K562 (cell line): ENCODE data around the gene NFIC. TPM values are rescaled to one million over a fixed set of nuclear protein-coding genes. Genes with fewer than 3 reads are reported as not detected.

Source experiments
- BRF1 ChIP-seq: IDR thresholded peaks from 3 replicates; pipeline ENCODE4 v1.6.1; 2011; ENCODE audit warnings: borderline replicate concordance, mild to moderate bottlenecking; ENCODE audit not compliant: insufficient read length; ENCODE audit errors: extremely low read depth
- CXXC5 ChIP-seq: fragments of 250-450 bp; sonication (Bioruptor Pico); IDR thresholded peaks from 2 replicates; pipeline ENCODE4 v1.8.0; 2022; ENCODE audit warnings: inconsistent platforms, mild to moderate bottlenecking, moderate library complexity
- EGR1 ChIP-seq: fragments of 450-650 bp; conservative IDR thresholded peaks from 2 replicates; pipeline ENCODE4 v1.6.1; 2017; ENCODE audit warnings: mild to moderate bottlenecking
- EHMT2 ChIP-seq: fragments of 450-650 bp; IDR thresholded peaks from 2 replicates; pipeline ENCODE4 v1.6.1; 2018; ENCODE audit warnings: antibody characterized with exemption
- EP400 ChIP-seq: fragments of 450-650 bp; IDR thresholded peaks from 2 replicates; pipeline ENCODE4 v1.6.1; 2017; ENCODE audit warnings: antibody characterized with exemption, mild to moderate bottlenecking, moderate library complexity
- HIVEP1 ChIP-seq: fragments of 250-450 bp; sonication (Bioruptor Pico); IDR thresholded peaks from 2 replicates; pipeline ENCODE4 v1.4.0; 2020; ENCODE audit warnings: mild to moderate bottlenecking
- ILF3 ChIP-seq: fragments of 450-650 bp; IDR thresholded peaks from 2 replicates; pipeline ENCODE4 v1.6.1; 2018; ENCODE audit warnings: antibody characterized with exemption, mild to moderate bottlenecking, moderate library complexity, borderline replicate concordance
- MBD2 ChIP-seq: sonication (generic); IDR thresholded peaks from 2 replicates; pipeline ENCODE4 v1.6.1; 2016; ENCODE audit warnings: low read depth, borderline replicate concordance
- MTF1 ChIP-seq: fragments of 250-450 bp; sonication (Bioruptor Pico); IDR thresholded peaks from 2 replicates; pipeline ENCODE4 v1.9.0; 2021; ENCODE audit warnings: moderate library complexity, mild to moderate bottlenecking, inconsistent platforms, borderline replicate concordance
- NCOA1 ChIP-seq: fragments of 450-650 bp; IDR thresholded peaks from 2 replicates; pipeline ENCODE4 v1.6.1; 2016; ENCODE audit warnings: low read depth
- NCOA6 ChIP-seq: fragments of 450-650 bp; IDR thresholded peaks from 2 replicates; pipeline ENCODE4 v1.6.1; 2017; ENCODE audit warnings: mild to moderate bottlenecking
- NFIX ChIP-seq: fragments of 250-450 bp; sonication (Bioruptor Pico); IDR thresholded peaks from 2 replicates; pipeline ENCODE4 v1.4.0; 2020; ENCODE audit warnings: low read depth, mild to moderate bottlenecking, moderate library complexity
- OTX1 ChIP-seq: fragments of 450-650 bp; formaldehyde crosslinking; IDR thresholded peaks from 2 replicates; pipeline ENCODE4 v1.4.0; 2022; ENCODE audit warnings: mild to moderate bottlenecking
- PCBP1 ChIP-seq: fragments of 200-400 bp; formaldehyde crosslinking; IDR thresholded peaks from 2 replicates; pipeline ENCODE4 v1.6.1; 2018; ENCODE audit warnings: mild to moderate bottlenecking, low read depth, low read length; ENCODE audit not compliant: poor library complexity, severe bottlenecking
- RB1 ChIP-seq: fragments of 450-650 bp; IDR thresholded peaks from 2 replicates; pipeline ENCODE4 v1.6.1; 2017; ENCODE audit warnings: low read depth, mild to moderate bottlenecking
- SIN3A ChIP-seq, 2 experiments: fragments of 150-350 bp in 1 of 2; IDR thresholded peaks; 2 replicates each; pipeline ENCODE4 v1.6.1; 2011 to 2016; ENCODE audit warnings: borderline replicate concordance in 2 of 2, low read depth in 2 of 2, low read length in 2 of 2, mild to moderate bottlenecking in 2 of 2, moderate library complexity in 2 of 2; ENCODE audit not compliant: control insufficient read depth in 1 of 2
- SIRT6 ChIP-seq: IDR thresholded peaks from one replicate; pipeline ENCODE4 v1.6.1; 2012; ENCODE audit warnings: low read depth, mild to moderate bottlenecking, control low read depth, inconsistent platforms, low read length, moderate library complexity
- SMARCC2 ChIP-seq: fragments of 450-650 bp; IDR thresholded peaks from 2 replicates; pipeline ENCODE4 v1.6.1; 2017; ENCODE audit warnings: antibody characterized with exemption, moderate library complexity, mild to moderate bottlenecking, low read depth
- SNRNP70 ChIP-seq: fragments of 200-400 bp; formaldehyde crosslinking; optimal IDR thresholded peaks from 2 replicates; pipeline ENCODE3; 2017; ENCODE audit warnings: low read depth, low read length
- SUPT5H ChIP-seq: fragments of 450-650 bp; IDR thresholded peaks from 2 replicates; pipeline ENCODE4 v1.6.1; 2016
- TOE1 ChIP-seq, 2 experiments: fragments of 450-650 bp in 1 of 2; sonication (generic) in 1 of 2; formaldehyde crosslinking in 1 of 2; IDR thresholded peaks; 2 replicates each; pipeline versions ENCODE4 v1.7.1 to v1.8.0; 2016 to 2022; ENCODE audit warnings: borderline replicate concordance in 2 of 2, mild to moderate bottlenecking in 2 of 2, antibody characterized with exemption in 1 of 2, inconsistent platforms in 1 of 2, low read depth in 1 of 2, missing genetic modification reagents in 1 of 2, moderate library complexity in 1 of 2
- ZKSCAN1 ChIP-seq: fragments of 150-350 bp; IDR thresholded peaks from 2 replicates; pipeline ENCODE4 v1.6.1; 2016; ENCODE audit warnings: low read depth, low read length
- ZNF165 ChIP-seq: fragments of 250-450 bp; sonication (Bioruptor Pico); IDR thresholded peaks from 2 replicates; pipeline ENCODE4 v1.4.0; 2020; ENCODE audit warnings: borderline replicate concordance
- ZNF212 ChIP-seq: fragments of 450-650 bp; formaldehyde crosslinking; IDR thresholded peaks from 2 replicates; pipeline ENCODE4 v1.4.0; 2020; ENCODE audit warnings: mild to moderate bottlenecking
- ZNF263 ChIP-seq: sonication (generic); formaldehyde crosslinking; IDR thresholded peaks from 2 replicates; pipeline ENCODE4 v1.8.0; 2022; ENCODE audit warnings: mild to moderate bottlenecking, missing genetic modification reagents, borderline replicate concordance
- ZNF668 ChIP-seq: fragments of 250-450 bp; sonication (Bioruptor Pico); IDR thresholded peaks from 2 replicates; pipeline ENCODE4 v1.8.0; 2022; ENCODE audit warnings: mild to moderate bottlenecking, inconsistent platforms
- ZNF79 ChIP-seq: fragments of 250-450 bp; sonication (Bioruptor Pico); IDR thresholded peaks from 2 replicates; pipeline ENCODE4 v1.4.0; 2020; ENCODE audit warnings: low read depth, mild to moderate bottlenecking, moderate library complexity
- polyA plus RNA-seq, 8 experiments: library from polyadenylated mRNA; depleted of rRNA in 4 of 8; stranded (reverse) in 5 of 8; unstranded in 3 of 8; fragments of >200 nt; fragmentation: Nextera tagmentation in 2 of 8; fragmentation: Illumina TruSeq in 1 of 8; extraction: Ambion mirVana in 2 of 8; extraction: Trizol in 1 of 8; gene quantifications; 2 replicates each; pipeline versions ENCODE4 v1.2.1 to v1.2.3, GENCODE V29; 2011 to 2014; ENCODE audit warnings: inconsistent platforms in 1 of 8, missing spikeins in 1 of 8
- total RNA-seq, 7 experiments: library from RNA; depleted of rRNA in 6 of 7; stranded (reverse); fragments of >200 nt in 6 of 7; fragmentation: Illumina TruSeq in 2 of 7; extraction: Trizol in 2 of 7; gene quantifications; 2 replicates each; pipeline versions ENCODE4 v1.2.1 to v1.2.3, GENCODE V29; 2011 to 2021; ENCODE audit warnings: low replicate concordance in 1 of 7

NFIC gene
- total and polyA plus RNA-seq, 9 of the 15 experiments (the other 6 are each of a cell fraction or from before 2014, with no cell fraction given), result 0.71 to 62.1 (median 6.9) TPM

DNA sequence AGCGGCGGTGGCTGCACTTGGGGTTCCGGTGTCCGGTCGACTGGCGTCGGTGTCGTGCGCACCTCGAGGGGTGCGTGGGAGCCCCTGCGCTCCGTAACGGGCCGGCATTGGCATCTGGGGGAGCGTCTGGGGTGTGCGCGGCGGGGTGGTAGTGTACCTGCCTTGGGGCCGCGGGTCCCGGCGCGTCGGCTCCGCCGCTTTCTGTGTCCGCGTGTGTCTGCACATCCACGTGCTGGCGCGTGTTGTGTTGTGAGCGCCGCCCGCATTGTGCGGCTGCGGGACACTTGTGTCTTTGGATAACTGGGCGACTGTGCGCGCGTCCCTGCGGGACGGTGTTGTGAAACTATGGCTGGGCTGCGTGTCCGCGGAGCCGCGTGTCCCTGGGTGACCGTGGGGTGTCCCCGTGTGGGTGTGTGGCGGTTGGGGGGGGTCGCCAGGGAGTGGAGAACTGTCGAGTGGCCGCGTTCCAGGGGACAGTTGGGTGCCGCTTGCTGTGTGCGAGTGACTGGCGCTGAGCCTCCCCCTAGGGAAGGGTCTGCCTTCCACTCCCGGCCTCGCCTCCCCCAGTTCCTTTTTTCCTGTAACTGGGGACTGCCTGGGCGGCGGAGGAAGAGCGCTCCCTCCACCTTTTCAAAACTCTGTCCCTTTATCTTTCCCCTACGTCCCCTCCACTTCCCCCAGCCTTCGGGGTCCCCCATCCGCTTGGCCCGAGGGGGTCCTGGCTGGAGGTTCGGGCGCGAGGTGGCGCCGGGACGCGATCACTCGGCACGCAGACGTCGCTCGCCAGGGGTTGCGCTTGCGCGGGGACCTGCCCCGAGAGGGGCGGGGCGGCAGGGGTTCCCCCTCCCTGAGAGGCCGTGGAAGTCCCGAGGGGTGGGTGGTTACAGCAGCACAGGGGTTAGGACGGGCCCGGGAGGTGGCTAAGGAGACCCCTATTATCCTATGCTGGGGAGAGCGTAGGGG is 5.7 kb upstream of the NFIC start (continued):
- no peak for TF ChIP-seq MTF1 (CRISPR knock-in tag)
- no peak; the same call in 1 of the 2 replicates for TF ChIP-seq RB1
- 0 out of 2 replicates have a peak, but pooled peaks have one; percentile 25 for TF ChIP-seq TOE1 (IDR thresholded peaks at IDR 0.05; ENCODE audit: borderline replicate concordance)
- 0 out of 2 replicates have a peak, but pooled peaks have one; percentile 27 for TF ChIP-seq TOE1 (CRISPR knock-in tag; IDR thresholded peaks at IDR 0.05; ENCODE audit: borderline replicate concordance, low read depth)
- TF ChIP-seq ZNF79 (CRISPR knock-in tag), result no peak
- TF ChIP-seq HIVEP1 (CRISPR knock-in tag), result peak; percentile 80; the same call in 1 of the 2 replicates
- 0 out of 2 replicates have a peak, but pooled peaks have one; percentile 12 for TF ChIP-seq EGR1
- peak; percentile 66 for TF ChIP-seq PCBP1
- TF ChIP-seq EP400, result peak; percentile 90
- no peak for TF ChIP-seq ZKSCAN1
- TF ChIP-seq NCOA1, result no peak
- TF ChIP-seq MBD2, result no peak
- no peak for TF ChIP-seq NFIX
- TF ChIP-seq EHMT2, result no peak
- TF ChIP-seq SIRT6, result no peak
- no peak for TF ChIP-seq ZNF212 (CRISPR knock-in tag)
- TF ChIP-seq ZNF165 (CRISPR knock-in tag), result no peak
- peak; percentile 28; the same call in 1 of the 2 replicates for TF ChIP-seq ZNF263 (CRISPR knock-in tag)
- peak; percentile 46; the same call in 1 of the 2 replicates for TF ChIP-seq NCOA6
- no peak for TF ChIP-seq OTX1 (CRISPR knock-in tag)
- TF ChIP-seq ILF3, result no peak
- no peak for TF ChIP-seq ZNF668 (CRISPR knock-in tag)
- TF ChIP-seq SNRNP70, result no peak
- TF ChIP-seq CXXC5 (CRISPR knock-in tag), result peak; percentile 63
- peak; percentile 70 for TF ChIP-seq SUPT5H
- TF ChIP-seq SMARCC2, result no peak
- TF ChIP-seq BRF1, result no peak
- peak; percentile 13 to 61; a peak in 2 of 4 replicates for TF ChIP-seq SIN3A (IDR thresholded peaks at IDR 0.05; ENCODE audit: borderline replicate concordance in 2 of 2, control insufficient read depth in 1 of 2, low read depth in 2 of 2, low read length in 2 of 2)
